HG03378 (cell line): ENCODE data around the gene ANKRD12.
"Not testable (repeated sequence)": the region's sequence is repeated elsewhere in the genome, so short reads cannot be mapped to it uniquely, and the experiment has no call there.

ENCODE experiments used
- ATAC-seq: cut with Tn5 transposase; IDR thresholded peaks from one replicate; pipeline ENCODE4 v1.9.1; 2021; ENCODE audit warnings: mild to moderate bottlenecking, moderate library complexity; ENCODE audit not compliant: unreplicated experiment

The ANKRD12 gene

DNA sequence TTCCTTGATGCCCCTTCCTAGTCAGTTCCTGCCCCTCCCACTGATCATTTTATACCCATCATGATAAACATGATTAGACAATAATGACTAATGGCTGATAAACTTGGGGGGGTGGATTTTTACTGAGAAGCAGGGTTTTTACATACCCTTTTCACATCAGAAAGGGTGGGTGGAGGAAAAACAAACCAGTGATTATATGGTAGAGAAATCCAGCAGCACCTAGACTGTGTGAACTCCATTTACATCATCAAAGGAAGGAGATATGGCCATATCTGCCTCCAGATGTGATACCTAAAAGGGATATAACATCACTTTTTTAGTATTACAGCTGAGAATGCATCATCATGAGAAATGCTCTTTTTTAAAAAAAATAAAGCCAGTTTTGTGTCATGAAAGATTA lies 89.9 kb downstream of the ANKRD12 start:
- ATAC-seq: no peak

GRCh38 chr18:9231852-9232486 lies 95.4 kb downstream of the ANKRD12 start:
- no peak for ATAC-seq

GRCh38 chr18:9232977-9233376 lies 96.4 kb downstream of the ANKRD12 start:
- ATAC-seq: no peak

GRCh38 chr18:9233771-9234440 lies 97.3 kb downstream of the ANKRD12 start:
- ATAC-seq: no peak

DNA sequence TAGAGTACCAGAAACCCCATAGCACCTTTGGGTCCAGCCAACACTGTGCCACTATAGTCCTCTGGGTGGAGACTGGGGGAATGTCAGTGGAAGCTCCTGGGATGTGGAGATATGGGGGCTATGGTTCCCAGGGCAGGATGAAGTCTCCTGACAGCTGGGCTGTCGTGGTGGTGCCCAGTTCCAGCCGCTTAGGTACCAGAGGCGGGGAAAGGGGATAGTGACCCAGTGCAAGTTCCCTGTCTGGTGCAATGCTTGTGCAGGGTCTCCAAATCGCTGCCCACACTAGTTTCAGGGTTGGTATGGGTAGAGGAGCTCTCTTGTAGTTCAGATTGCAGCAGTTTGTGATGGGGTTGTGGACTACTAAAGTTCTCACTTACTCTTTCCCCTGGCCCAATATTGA lies 97.9 kb downstream of the ANKRD12 start:
- ATAC-seq: no peak

GRCh38 chr18:9237981-9238380 lies 101.4 kb downstream of the ANKRD12 start:
- no peak for ATAC-seq

- no peak for ATAC-seq
Observed at GRCh38 chr18:9239720-9240119, 103.1 kb downstream of the ANKRD12 start.

DNA sequence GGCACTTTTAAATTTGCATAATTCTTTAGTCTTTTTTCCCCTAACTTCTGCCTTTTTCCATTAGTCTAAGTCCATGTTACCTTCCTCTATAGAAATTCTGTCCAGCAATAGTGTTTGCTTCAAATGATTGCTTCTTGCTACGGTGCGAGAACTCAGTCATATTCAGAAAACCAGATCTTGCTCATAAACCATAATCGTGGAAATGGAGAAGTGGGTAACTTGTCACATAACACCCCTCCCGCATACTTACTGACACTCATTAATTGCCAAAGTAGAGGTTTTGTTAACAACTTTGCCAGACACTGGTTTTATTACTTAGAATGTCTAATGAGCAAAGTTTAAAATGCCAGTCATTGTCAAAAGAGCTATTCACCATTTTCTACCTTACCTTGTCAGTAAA lies 103.7 kb downstream of the ANKRD12 start:
- ATAC-seq: no peak

DNA sequence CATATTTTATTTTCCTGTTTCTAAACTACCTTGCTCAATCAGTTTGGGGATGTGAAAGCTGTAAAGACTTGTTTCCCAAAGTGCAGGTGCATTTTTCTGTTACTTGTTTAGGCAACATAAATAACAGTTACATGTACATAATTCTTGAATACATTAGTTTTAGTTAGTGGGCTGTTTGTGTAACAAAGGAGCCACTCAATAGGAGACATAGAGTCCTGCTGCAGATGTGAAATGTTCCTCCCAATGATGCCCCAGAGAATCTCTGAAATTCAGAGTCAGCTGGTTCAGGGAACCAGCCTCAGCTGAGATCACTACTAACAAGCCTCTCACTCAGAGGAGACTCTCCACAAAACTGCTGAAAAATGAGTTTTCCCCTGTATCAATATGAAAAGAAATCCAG lies 106.4 kb downstream of the ANKRD12 start:
- ATAC-seq: no peak

DNA sequence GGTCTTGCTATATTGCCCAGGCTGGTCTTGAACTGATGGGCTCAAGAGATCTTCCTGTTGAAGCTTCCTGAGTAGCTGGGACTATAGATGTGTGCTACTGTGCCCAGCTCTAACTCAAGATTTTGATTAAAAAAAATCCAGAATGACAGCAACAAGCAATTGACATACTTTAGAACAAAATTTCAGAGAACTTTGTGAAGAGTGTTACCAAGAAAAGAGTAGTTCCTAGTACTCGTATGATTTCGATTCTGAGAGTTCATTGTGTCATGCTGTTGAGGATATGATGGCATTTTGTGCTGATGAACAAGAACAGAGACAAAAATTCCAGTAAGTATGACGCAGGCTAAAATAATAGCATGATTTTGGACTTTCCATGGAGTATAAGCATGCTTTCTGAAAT lies 107.8 kb downstream of the ANKRD12 start:
- ATAC-seq: no peak

GRCh38 chr18:9248661-9249060 lies 112.1 kb downstream of the ANKRD12 start:
- ATAC-seq: no peak

DNA sequence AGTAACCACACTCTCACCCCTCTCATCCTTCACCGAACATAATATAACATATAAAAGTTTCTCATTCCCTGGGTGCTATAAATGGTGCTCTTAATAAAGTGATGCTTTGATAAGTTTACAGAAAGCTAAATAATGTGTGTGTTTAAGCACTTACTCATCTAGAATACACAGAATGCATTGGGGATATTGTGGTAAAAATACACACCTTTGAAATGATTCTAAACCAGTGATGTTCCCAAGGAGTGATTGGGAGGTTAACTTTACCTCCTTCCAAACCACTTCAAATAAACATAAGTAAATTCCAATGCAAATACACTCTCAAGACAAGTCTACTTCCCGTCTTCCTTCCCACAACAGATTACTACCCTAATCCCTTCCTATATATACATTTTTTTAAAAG lies 112.7 kb downstream of the ANKRD12 start:
- ATAC-seq: no peak

GRCh38 chr18:9259173-9259572 lies 122.6 kb downstream of the ANKRD12 start:
- ATAC-seq: no peak

- no peak for ATAC-seq
Observed at GRCh38 chr18:9260388-9261380, 124.1 kb downstream of the ANKRD12 start.

DNA sequence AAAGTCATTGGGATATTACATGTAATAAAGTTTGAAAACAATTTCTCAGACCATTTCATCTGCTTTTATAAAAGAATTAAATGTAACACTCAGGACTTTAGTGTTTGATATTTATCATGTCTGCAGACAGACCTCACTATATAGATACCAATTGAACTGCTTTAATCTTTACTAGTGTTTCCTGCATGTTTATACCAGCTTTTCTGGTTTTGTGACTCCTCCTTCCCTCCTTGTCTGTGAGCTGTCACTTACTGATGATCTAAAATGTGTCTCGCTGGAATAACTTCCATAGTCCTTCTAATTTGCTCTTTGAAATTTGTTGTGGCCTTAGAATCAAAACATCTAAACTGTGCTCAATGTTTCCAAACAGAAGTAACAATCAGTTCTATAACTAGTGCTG lies 126.7 kb downstream of the ANKRD12 start:
- no peak for ATAC-seq

GRCh38 chr18:9264797-9265196 lies 128.2 kb downstream of the ANKRD12 start:
- not testable (repeated sequence) for ATAC-seq

GRCh38 chr18:9273221-9273620 lies 136.6 kb downstream of the ANKRD12 start:
- ATAC-seq: no peak

DNA sequence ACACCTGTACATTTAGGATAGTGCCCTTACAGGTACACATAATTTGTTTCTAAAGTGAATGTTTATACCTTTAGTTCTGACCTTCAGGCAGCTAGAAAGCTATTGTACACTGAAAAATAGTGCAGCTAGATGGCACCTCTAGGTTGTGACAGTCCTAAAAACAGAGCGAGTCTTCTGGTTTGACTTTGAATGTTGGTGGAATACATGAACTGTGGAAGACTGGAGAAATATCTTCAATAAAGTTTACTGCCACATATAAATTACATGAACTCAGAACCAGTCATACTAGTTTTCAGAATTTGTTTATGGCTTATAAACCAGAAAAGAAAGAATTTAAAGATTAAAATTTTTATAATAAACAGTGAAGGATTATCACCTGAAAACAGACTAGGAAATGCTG lies 139.3 kb downstream of the ANKRD12 start:
- ATAC-seq: no peak

DNA sequence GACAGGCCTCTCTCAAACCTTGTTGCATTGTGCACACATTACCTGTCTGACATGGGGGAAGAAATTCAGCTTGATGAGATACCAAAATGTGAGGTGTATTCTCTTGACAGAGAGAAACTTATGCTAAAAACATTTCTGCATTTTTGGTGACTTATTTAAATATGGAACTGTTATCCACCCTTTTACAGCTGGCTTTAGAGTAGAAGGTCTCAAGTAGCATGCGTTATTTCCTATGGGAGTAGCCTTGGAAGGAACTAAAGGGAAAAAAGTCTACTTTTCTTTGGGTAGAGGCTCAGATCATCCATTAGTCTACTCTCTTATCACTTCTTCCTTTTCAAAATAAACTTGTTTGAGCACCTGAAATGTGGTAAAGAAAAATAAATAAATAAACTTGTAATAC lies 141.4 kb downstream of the ANKRD12 start:
- ATAC-seq: no peak

DNA sequence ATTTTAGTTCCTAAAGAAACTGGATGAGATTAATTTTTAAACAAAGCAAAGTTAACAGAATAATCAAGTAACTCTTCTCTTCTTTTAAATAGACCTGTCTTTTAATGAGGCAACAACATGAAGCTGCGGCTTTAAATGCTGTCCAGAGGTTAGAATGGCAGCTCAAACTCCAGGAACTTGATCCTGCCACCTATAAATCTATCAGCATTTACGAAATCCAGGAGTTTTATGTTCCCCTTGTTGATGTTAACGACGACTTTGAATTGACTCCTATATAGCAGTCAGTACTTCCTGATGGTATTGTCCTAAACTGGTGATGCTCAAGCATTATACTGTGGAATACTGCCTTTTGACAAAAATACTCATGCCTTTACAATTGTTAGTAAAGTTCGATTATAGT lies 144.3 kb downstream of the ANKRD12 start:
- ATAC-seq: no peak

- ATAC-seq: no peak
Observed at GRCh38 chr18:9281780-9282179, 145.2 kb downstream of the ANKRD12 start.

- ATAC-seq: no peak
Observed at GRCh38 chr18:9283791-9284190, 147.2 kb downstream of the ANKRD12 start.
